ENCODE data around the gene LAG3. TPM values are rescaled to one million over a fixed set of nuclear protein-coding genes. Genes with fewer than 3 reads are reported as not detected.

The LAG3 gene
- total RNA-seq, 2 experiments from 2014 or later: 0.19 TPM; not detected in 1

GRCh38 chr12:6787309-6787708 is 15.0 kb downstream of the LAG3 start:
- H3K79me2 ChIP-seq (ENCODE audit: insufficient read depth, low read depth, low read length): no peaks in the 10 kb centered on the region
- BruUV-seq (replicated peaks): no TSS peak
- H2AFZ ChIP-seq (ENCODE audit: low read length): no peak overlapping the region
- no peaks in the 10 kb centered on the region for H3K36me3 ChIP-seq (ENCODE audit: insufficient read depth, low read length)
- no peak overlapping the region for H3K4me2 ChIP-seq (ENCODE audit: low read length)
- H4K20me1 ChIP-seq (ENCODE audit: insufficient read depth, low read length): no peaks in the 10 kb centered on the region
- TF ChIP-seq CTCF (conservative IDR thresholded peaks at IDR 0.05; ENCODE audit: low read length) (no peak), EZH2phosphoT487 (IDR thresholded peaks at IDR 0.05; ENCODE audit: borderline replicate concordance, low read depth, low read length) (no peak)
- H3K9me2 ChIP-seq (ENCODE audit: insufficient read depth, low read length): no peaks in the 10 kb centered on the region
- H3K27ac ChIP-seq (ENCODE audit: low read depth, low read length, poor library complexity, severe bottlenecking): no peak overlapping the region
- peaks cover 35% of the 10 kb centered on the region for H3K4me1 ChIP-seq (ENCODE audit: insufficient read depth, low read length, poor library complexity, severe bottlenecking)
- ChIA-PET POLR2A (interaction anchor here (0.7 kb wide), 1 partner anchor 80 kb away, joined by 5 read pairs; no protein-coding TSS in a partner anchor), CTCF (ENCODE audit: unreplicated experiment) (interaction anchor here (1.0 kb wide), 1 partner anchor 217 kb away, joined by 3 read pairs; no protein-coding TSS in a partner anchor)
- no peaks in the 10 kb centered on the region for H3K9me3 ChIP-seq (ENCODE audit: low read length)
- no peak overlapping the region for H3K4me3 ChIP-seq (ENCODE audit: low read depth, low read length, poor library complexity, severe bottlenecking)
- intact Hi-C loops (cut with micrococcal nuclease; ENCODE audit: unreplicated experiment): no loop called here
- DNase-seq (ENCODE audit: low spot score): no peak

GRCh38 chr12:6788972-6789924 is 16.9 kb downstream of the LAG3 start, which contains the start of gene CD4:
CD4 (plus strand) TSS chr12:6789528; CDS start chr12:6800139, 10,611 bp downstream.
- Histone ChIP-seq H2AFZ (ENCODE audit: low read length) (peak within 1 kb of the TSS; percentile 8; the same call in 1 of the 2 replicates), H3K36me3 (ENCODE audit: insufficient read depth, low read length) (no peaks in the 10 kb centered on the region), H3K79me2 (ENCODE audit: insufficient read depth, low read depth, low read length) (no peaks in the 10 kb centered on the region), H4K20me1 (ENCODE audit: insufficient read depth, low read length) (no peaks in the 10 kb centered on the region), H3K27ac (ENCODE audit: low read depth, low read length, poor library complexity, severe bottlenecking) (no peak within 1 kb of the TSS), H3K4me2 (ENCODE audit: low read length) (no peak within 1 kb of the TSS), H3K9me2 (ENCODE audit: insufficient read depth, low read length) (no peaks in the 10 kb centered on the region), H3K9me3 (ENCODE audit: low read length) (no peaks in the 10 kb centered on the region), H3K4me1 (ENCODE audit: insufficient read depth, low read length, poor library complexity, severe bottlenecking) (peaks cover 24% of the 10 kb centered on the region), H3K4me3 (ENCODE audit: low read depth, low read length, poor library complexity, severe bottlenecking) (no peak within 1 kb of the TSS)
- TF ChIP-seq CTCF (conservative IDR thresholded peaks at IDR 0.05; ENCODE audit: low read length) (no peak), EZH2phosphoT487 (IDR thresholded peaks at IDR 0.05; ENCODE audit: borderline replicate concordance, low read depth, low read length) (no peak)
- DNase-seq (ENCODE audit: low spot score): no peak
- intact Hi-C loops (cut with micrococcal nuclease; ENCODE audit: unreplicated experiment): no loop called here
- ChIA-PET CTCF (ENCODE audit: unreplicated experiment) (no interaction called here), POLR2A (interaction anchor here (0.8 kb wide), 1 partner anchor 33 kb away, joined by 3 read pairs; the partner anchor contains the start of gene GPR162)
- no TSS peak for BruUV-seq (replicated peaks)
